ENCODE results near the gene TBCD.
A peak's percentile ranks its signal among the peaks of the same experiment; 100 is the strongest.
"Not testable (repeated sequence)": the region's sequence is repeated elsewhere in the genome, so short reads cannot be mapped to it uniquely, and the experiment has no call there.

The TBCD gene

GRCh38 chr17:82767041-82767754, 15.3 kb downstream of the TBCD start:
- peak; percentile 72 for DNase-seq

- DNase-seq: no peak
Measured at GRCh38 chr17:82769041-82769440, 17.2 kb downstream of the TBCD start.

- no peak for DNase-seq
Measured at GRCh38 chr17:82772026-82772425, 20.2 kb downstream of the TBCD start.

- not testable (repeated sequence) for DNase-seq
Measured at GRCh38 chr17:82774456-82774855, 22.6 kb downstream of the TBCD start.

GRCh38 chr17:82775001-82775823, 23.3 kb downstream of the TBCD start:
- peak; percentile 41 for DNase-seq

GRCh38 chr17:82776454-82776853, 24.6 kb downstream of the TBCD start:
- no peak for DNase-seq

GRCh38 chr17:82777778-82778375, 26.0 kb downstream of the TBCD start:
- not testable (repeated sequence) for DNase-seq

- no peak for DNase-seq
Measured at GRCh38 chr17:82779541-82779940, 27.7 kb downstream of the TBCD start.

GRCh38 chr17:82780195-82780594, 28.3 kb downstream of the TBCD start:
- DNase-seq: no peak

- DNase-seq: no peak
Measured at GRCh38 chr17:82780971-82781893, 29.4 kb downstream of the TBCD start.

GRCh38 chr17:82781894-82782274, 30.0 kb downstream of the TBCD start:
- peak; percentile 82 for DNase-seq

- DNase-seq: no peak
Measured at GRCh38 chr17:82782657-82783207, 30.9 kb downstream of the TBCD start.

- DNase-seq: no peak
Measured at GRCh38 chr17:82783498-82783897, 31.6 kb downstream of the TBCD start.

- not testable (repeated sequence) for DNase-seq
Measured at GRCh38 chr17:82785581-82785980, 33.7 kb downstream of the TBCD start.

- no peak for DNase-seq
Measured at GRCh38 chr17:82786427-82786826, 34.6 kb downstream of the TBCD start.

GRCh38 chr17:82787081-82787848, 35.4 kb downstream of the TBCD start:
- peak; percentile 65 for DNase-seq

GRCh38 chr17:82788206-82789001, 36.5 kb downstream of the TBCD start:
- DNase-seq: no peak

- no peak for DNase-seq
Measured at GRCh38 chr17:82789051-82789592, 37.3 kb downstream of the TBCD start.

- no peak for DNase-seq
Measured at GRCh38 chr17:82789806-82790205, 37.9 kb downstream of the TBCD start.

GRCh38 chr17:82790391-82790790, 38.5 kb downstream of the TBCD start:
- no peak for DNase-seq

All from midbrain (tissue), 1 donor.